ENCODE measurements around the gene ANKRD28. TPM values are rescaled to one million over a fixed set of nuclear protein-coding genes. Genes with fewer than 3 reads are reported as not detected.

Gene ANKRD28
- total and polyA plus RNA-seq, 9 of the 15 experiments (the other 6 are each of a cell fraction or from before 2014, with no cell fraction given) = 11.7 to 66.0 (median 36.7) TPM

DNA sequence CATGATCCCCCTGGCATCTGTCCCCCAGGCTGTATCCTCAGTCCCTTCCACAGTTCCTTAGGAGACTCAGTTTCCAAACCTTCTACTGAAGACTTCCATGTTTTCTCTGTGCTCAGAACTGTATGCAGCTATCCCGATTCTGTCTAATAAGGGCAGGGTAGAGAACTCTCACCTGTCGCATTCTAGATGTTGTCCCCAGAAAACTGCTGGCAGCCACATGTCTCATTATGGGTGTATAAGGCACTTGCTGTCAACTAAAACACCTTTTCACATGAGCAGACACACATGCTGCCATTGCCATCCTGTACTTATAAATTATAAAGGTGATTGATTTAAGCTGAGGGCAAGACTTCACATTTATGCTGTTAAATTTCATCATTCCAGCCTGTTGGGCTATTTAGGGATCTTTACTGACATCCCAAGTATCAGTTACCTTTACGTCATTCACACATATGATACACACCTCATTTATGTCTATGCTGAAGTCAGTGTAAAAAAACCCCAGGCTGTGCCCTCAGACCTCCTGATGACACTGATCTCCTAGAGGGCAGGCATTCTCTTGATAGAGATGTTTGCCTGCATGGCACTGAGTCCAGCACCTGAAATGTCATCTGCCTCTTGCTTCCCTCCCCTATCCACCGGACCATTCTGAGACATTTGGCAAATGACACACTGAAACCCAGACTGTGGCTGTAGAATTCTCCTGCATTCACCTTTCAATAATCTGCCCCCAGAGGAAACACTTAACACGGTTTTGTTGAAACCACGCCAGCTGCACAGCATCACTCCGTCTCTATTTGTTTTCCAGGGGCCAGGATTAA is 160.4 kb downstream of the ANKRD28 start (continued):
- TF ChIP-seq, protein P1, sequence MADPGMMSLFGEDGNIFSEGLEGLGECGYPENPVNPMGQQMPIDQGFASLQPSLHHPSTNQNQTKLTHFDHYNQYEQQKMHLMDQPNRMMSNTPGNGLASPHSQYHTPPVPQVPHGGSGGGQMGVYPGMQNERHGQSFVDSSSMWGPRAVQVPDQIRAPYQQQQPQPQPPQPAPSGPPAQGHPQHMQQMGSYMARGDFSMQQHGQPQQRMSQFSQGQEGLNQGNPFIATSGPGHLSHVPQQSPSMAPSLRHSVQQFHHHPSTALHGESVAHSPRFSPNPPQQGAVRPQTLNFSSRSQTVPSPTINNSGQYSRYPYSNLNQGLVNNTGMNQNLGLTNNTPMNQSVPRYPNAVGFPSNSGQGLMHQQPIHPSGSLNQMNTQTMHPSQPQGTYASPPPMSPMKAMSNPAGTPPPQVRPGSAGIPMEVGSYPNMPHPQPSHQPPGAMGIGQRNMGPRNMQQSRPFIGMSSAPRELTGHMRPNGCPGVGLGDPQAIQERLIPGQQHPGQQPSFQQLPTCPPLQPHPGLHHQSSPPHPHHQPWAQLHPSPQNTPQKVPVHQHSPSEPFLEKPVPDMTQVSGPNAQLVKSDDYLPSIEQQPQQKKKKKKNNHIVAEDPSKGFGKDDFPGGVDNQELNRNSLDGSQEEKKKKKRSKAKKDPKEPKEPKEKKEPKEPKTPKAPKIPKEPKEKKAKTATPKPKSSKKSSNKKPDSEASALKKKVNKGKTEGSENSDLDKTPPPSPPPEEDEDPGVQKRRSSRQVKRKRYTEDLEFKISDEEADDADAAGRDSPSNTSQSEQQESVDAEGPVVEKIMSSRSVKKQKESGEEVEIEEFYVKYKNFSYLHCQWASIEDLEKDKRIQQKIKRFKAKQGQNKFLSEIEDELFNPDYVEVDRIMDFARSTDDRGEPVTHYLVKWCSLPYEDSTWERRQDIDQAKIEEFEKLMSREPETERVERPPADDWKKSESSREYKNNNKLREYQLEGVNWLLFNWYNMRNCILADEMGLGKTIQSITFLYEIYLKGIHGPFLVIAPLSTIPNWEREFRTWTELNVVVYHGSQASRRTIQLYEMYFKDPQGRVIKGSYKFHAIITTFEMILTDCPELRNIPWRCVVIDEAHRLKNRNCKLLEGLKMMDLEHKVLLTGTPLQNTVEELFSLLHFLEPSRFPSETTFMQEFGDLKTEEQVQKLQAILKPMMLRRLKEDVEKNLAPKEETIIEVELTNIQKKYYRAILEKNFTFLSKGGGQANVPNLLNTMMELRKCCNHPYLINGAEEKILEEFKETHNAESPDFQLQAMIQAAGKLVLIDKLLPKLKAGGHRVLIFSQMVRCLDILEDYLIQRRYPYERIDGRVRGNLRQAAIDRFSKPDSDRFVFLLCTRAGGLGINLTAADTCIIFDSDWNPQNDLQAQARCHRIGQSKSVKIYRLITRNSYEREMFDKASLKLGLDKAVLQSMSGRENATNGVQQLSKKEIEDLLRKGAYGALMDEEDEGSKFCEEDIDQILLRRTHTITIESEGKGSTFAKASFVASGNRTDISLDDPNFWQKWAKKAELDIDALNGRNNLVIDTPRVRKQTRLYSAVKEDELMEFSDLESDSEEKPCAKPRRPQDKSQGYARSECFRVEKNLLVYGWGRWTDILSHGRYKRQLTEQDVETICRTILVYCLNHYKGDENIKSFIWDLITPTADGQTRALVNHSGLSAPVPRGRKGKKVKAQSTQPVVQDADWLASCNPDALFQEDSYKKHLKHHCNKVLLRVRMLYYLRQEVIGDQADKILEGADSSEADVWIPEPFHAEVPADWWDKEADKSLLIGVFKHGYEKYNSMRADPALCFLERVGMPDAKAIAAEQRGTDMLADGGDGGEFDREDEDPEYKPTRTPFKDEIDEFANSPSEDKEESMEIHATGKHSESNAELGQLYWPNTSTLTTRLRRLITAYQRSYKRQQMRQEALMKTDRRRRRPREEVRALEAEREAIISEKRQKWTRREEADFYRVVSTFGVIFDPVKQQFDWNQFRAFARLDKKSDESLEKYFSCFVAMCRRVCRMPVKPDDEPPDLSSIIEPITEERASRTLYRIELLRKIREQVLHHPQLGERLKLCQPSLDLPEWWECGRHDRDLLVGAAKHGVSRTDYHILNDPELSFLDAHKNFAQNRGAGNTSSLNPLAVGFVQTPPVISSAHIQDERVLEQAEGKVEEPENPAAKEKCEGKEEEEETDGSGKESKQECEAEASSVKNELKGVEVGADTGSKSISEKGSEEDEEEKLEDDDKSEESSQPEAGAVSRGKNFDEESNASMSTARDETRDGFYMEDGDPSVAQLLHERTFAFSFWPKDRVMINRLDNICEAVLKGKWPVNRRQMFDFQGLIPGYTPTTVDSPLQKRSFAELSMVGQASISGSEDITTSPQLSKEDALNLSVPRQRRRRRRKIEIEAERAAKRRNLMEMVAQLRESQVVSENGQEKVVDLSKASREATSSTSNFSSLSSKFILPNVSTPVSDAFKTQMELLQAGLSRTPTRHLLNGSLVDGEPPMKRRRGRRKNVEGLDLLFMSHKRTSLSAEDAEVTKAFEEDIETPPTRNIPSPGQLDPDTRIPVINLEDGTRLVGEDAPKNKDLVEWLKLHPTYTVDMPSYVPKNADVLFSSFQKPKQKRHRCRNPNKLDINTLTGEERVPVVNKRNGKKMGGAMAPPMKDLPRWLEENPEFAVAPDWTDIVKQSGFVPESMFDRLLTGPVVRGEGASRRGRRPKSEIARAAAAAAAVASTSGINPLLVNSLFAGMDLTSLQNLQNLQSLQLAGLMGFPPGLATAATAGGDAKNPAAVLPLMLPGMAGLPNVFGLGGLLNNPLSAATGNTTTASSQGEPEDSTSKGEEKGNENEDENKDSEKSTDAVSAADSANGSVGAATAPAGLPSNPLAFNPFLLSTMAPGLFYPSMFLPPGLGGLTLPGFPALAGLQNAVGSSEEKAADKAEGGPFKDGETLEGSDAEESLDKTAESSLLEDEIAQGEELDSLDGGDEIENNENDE (IDR thresholded peaks at IDR 0.05; ENCODE audit: low read depth, low read length) = no peak
- TF ChIP-seq, protein P2, sequence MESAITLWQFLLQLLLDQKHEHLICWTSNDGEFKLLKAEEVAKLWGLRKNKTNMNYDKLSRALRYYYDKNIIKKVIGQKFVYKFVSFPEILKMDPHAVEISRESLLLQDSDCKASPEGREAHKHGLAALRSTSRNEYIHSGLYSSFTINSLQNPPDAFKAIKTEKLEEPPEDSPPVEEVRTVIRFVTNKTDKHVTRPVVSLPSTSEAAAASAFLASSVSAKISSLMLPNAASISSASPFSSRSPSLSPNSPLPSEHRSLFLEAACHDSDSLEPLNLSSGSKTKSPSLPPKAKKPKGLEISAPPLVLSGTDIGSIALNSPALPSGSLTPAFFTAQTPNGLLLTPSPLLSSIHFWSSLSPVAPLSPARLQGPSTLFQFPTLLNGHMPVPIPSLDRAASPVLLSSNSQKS (CRISPR knock-in tag; IDR thresholded peaks at IDR 0.05) = no peak
- TF ChIP-seq ZFP30 (CRISPR knock-in tag; IDR thresholded peaks at IDR 0.05; ENCODE audit: borderline replicate concordance) = no peak
- TF ChIP-seq, protein P3, sequence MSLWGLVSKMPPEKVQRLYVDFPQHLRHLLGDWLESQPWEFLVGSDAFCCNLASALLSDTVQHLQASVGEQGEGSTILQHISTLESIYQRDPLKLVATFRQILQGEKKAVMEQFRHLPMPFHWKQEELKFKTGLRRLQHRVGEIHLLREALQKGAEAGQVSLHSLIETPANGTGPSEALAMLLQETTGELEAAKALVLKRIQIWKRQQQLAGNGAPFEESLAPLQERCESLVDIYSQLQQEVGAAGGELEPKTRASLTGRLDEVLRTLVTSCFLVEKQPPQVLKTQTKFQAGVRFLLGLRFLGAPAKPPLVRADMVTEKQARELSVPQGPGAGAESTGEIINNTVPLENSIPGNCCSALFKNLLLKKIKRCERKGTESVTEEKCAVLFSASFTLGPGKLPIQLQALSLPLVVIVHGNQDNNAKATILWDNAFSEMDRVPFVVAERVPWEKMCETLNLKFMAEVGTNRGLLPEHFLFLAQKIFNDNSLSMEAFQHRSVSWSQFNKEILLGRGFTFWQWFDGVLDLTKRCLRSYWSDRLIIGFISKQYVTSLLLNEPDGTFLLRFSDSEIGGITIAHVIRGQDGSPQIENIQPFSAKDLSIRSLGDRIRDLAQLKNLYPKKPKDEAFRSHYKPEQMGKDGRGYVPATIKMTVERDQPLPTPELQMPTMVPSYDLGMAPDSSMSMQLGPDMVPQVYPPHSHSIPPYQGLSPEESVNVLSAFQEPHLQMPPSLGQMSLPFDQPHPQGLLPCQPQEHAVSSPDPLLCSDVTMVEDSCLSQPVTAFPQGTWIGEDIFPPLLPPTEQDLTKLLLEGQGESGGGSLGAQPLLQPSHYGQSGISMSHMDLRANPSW (CRISPR knock-in tag; IDR thresholded peaks at IDR 0.05) = no peak
- TF ChIP-seq, protein P4, sequence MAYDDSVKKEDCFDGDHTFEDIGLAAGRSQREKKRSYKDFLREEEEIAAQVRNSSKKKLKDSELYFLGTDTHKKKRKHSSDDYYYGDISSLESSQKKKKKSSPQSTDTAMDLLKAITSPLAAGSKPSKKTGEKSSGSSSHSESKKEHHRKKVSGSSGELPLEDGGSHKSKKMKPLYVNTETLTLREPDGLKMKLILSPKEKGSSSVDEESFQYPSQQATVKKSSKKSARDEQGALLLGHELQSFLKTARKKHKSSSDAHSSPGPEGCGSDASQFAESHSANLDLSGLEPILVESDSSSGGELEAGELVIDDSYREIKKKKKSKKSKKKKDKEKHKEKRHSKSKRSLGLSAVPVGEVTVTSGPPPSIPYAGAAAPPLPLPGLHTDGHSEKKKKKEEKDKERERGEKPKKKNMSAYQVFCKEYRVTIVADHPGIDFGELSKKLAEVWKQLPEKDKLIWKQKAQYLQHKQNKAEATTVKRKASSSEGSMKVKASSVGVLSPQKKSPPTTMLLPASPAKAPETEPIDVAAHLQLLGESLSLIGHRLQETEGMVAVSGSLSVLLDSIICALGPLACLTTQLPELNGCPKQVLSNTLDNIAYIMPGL (CRISPR knock-in tag; IDR thresholded peaks at IDR 0.05) = no peak
- no peak for TF ChIP-seq MYBL2 (IDR thresholded peaks at IDR 0.05; ENCODE audit: low read depth)
- no peak for TF ChIP-seq MYBL2 (CRISPR knock-in tag; IDR thresholded peaks at IDR 0.05; ENCODE audit: borderline replicate concordance)
- no peak for TF ChIP-seq CREBBP (IDR thresholded peaks at IDR 0.05; ENCODE audit: low read depth, low read length)

Measured in K562 (cell line).